GM18499 (cell line): ENCODE measurements around the gene GFRA1.

Experiments
- ATAC-seq: cut with Tn5 transposase; IDR thresholded peaks from one replicate; pipeline ENCODE4 v1.9.1; 2021; ENCODE audit warnings: moderate number of reproducible peaks; ENCODE audit not compliant: insufficient read depth, unreplicated experiment

The GFRA1 gene, protein sequence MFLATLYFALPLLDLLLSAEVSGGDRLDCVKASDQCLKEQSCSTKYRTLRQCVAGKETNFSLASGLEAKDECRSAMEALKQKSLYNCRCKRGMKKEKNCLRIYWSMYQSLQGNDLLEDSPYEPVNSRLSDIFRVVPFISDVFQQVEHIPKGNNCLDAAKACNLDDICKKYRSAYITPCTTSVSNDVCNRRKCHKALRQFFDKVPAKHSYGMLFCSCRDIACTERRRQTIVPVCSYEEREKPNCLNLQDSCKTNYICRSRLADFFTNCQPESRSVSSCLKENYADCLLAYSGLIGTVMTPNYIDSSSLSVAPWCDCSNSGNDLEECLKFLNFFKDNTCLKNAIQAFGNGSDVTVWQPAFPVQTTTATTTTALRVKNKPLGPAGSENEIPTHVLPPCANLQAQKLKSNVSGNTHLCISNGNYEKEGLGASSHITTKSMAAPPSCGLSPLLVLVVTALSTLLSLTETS

DNA sequence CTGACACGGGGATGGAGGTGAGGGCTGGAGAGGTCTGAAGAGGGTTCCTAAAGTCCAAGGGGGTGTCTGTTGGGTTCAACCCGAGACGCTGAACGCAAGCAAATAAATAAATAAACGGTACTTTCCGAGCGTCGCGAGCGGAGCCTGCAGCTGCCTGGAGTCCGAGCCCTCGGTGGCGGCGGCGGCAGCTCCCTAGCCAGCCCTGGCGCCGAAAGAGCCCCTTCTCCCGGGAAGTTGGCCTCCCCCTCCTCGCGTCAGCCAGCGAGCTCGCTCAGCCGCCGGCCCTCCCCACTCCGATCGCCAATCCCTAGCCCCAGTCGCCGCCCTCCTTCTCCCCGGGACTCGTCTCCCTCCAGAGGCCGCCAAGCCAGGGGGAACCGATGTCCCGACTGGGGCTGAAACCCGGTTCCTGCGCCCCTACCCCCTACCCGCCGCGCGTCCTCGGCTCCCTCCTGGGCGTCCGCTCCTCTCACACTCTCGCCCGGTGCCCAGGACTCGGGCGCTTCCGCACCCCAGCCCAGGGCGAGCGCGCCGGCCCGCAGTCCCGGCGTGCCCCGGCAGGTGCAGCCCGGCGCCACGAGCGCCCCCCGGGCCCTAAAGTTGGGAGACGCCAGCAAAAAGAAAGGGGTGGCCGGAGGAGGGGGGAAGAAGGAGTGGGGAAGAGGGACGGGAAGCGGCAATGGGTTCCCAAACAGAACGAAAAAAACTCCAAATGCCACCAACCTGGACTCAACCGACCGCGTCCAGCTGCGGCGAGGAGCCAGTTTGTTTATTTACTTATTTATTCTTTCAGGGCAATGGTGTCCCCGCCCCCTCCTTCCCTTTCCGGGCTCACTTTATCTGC lies at the start of gene GFRA1:
Gene GFRA1, minus strand, starts transcription at position 767 of the 844 bp plus-strand sequence. CDS start 1,177 bp downstream, outside the sequence.
- no peak for ATAC-seq

DNA sequence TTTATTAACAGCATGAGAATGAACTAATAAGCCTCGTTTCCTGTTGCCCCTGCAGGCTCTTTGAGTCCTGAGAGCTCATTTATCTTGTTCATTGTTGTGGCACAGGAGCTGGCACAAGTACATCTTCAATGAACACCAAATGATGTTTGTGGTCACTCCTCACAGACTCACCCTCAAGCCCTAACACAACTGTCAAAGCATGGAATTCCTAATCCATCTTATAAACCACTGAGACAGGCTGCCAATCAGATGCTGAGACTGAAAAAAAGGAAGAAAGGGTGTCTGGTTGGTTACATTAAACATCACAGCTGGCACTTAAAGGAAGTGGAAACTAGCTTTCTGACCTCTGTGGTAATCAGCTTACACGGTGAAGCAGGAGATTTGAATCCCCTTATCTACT lies 43.5 kb upstream of the GFRA1 start:
- ATAC-seq = no peak

DNA sequence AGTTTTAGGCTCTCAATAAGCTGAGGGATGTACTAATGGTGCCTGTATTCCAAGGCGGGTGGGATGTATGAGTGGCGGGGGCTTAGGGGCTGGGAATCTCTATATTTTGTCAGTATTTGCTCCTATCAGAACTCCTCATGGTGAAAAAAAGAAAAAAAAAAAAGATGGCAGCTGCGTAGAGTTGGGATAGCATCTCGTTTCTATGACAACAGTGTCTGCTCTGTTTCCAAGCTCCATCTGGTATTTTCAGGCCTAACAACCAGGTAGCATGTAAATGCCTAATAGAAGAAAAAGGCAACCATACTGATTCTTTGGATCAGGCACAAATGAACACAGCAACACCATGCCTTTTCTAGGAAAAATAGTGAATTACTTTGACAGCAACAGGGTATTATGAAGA lies 39.5 kb upstream of the GFRA1 start:
- ATAC-seq = no peak

DNA sequence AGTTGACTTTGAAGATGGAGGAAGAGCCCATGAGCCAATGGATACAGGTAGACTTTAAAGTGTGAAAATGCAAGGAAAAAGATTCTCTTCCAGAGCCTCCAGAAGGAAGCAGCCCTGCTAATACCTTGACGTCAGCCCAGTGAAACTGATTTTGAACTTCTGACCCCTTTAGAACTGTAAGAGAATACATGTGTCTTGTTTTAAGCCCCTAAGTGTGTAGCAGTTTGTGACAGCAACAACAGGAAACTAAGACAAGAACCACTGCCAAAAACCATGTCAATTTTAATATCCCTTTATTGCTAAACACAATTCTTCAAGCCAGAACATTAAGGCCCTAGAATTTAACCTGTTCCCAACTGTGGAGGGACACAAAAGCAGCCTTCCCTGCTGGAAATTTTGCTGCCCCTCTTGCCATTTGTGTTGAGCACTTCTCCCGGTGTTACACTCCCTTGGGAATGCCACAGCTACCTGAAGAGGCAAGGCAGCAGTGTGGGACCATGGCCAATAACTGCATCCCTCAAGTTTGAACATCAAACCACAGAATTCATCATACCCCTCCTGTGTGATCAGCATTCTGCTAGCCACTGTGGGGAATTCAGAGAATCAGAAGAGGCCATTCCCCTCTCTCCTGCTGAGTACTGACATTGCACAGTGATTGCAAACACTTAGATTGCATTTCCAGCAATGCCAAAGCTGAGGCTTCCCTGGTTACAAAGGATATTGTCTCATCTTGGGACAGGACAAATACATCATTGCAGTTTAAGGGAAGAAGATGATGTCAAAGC lies 38.9 kb upstream of the GFRA1 start:
- ATAC-seq = no peak

DNA sequence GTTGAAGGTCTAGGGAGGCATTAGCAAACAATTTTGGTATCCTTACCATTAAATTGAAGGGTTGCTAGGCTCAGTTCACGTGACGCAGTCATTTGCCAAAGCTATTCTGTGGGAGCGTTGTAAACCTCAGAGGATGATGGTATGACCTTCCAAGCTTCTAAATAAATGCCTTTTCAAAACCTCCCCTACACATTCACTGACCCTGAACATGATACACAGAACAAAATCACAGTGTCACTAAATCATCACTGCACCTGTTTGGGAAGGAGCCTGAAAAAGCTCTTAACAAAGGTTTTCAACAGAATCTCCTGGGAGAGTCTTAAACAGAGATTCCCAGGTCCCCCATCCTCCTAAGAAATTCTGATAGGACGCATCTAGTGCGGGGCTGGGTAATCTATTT lies 38.0 kb upstream of the GFRA1 start:
- no peak for ATAC-seq

DNA sequence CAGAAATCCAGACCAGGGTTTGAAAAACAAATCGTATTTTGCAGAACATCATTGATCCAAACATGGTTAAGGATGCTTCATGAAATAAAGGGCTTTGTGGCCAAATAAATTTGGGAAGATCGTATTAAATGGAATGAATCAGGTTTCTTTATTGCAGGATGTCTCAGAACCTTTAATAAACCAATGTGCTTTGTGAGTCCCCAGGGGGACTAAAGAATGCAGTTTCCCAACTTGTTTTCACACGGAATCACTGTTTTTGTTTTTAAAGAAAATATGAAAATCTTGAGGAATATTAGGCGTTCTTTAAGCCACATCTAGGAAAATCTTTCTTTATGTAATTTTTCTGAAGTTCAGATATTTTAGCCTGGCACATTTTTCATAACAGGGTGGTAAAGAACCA lies 34.4 kb upstream of the GFRA1 start:
- ATAC-seq = no peak

DNA sequence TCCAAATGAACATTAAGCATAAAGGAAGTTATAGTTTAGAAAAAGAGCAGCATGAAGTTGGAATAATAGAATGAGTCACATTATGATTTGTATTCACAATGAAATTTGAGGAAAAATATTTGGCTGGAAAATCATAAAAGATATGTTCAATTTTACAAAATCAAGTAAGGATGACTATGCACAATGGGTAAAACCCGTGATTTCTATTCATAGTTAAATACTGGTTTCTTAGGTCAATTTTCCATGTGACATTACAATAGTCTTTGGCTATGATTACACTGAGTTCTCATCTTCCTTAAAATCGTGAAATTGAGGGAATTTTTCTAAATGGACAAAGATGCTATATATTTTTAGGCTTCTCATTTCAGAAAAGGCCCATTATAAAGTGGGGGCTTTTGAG lies 33.8 kb upstream of the GFRA1 start:
- ATAC-seq = no peak

DNA sequence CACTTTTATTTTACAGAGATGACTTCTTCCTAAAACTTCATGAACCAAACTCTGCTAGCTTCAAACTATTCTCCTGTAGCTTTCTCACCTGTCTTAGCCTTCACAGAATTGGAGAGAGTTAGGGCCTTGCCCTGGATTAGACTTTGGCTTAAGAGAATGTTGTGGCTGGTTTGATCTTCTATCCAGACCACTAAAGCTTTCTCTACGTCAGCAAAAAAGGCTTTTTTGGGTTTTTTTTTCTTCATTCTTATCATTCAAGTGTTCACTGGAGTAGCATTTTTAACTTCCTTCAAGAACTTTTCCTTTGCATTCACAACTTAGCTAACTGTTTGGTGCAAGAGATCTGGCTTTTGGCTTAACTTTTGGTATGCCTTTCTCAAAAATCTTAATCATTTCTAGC lies 31.9 kb upstream of the GFRA1 start:
- ATAC-seq = no peak

DNA sequence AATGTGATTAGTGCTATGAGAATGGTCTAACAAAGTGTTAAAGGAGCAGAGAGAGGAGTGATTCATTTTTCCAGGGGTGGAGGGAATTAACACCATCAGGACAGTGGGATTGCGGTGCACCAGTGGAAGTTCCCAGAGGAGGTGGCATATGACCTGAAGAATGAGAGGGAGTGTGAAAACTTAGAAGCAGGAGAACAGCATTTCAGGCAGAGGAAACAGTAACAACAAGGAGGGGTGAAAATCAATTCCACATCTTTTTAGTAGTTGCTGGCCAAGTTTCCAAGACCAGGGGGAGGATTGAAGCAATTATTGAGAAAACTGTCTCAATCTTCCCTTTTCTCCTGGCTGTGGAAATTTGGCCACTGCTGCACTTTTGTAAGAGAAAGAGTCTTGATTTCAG lies 27.5 kb upstream of the GFRA1 start:
- ATAC-seq = no peak

DNA sequence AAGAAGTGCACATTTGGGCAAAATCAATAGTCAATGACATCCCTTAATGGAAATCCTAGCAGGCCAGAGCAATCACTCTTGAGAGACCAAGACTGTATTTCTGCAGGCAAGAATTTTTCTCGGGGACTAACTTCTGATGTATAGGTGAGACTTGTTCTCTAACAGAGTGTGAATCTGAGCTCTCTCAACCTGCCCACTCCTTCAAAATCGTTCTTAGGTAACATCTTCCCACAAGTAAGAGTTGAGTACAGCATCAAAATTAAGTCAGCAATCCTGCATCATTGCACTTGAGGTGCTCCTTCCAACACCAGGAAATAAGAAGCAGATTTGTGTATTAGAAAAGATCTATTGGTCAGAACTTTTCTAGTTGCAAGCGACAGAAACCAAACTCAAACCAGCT lies 25.6 kb upstream of the GFRA1 start:
- no peak for ATAC-seq

DNA sequence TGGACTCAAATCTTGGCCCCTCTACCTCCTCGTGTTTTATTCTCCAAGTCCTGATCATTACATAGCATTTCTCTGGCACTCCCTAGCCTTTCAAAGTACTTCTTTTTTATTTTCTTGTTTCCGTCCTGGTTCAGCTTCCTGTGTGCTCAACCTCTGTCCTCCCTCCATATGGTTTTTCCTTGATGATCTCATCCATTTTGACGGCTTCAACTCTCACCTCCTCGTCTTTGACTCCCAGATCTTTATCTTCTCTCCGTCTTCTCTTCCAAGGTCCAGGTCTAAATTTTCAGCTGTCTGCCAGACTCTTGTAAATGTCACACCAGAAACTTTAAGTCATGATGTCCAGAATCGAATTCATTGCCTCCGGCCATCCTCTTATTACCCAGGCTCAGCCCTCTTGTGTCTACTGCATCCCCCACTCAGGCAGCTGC lies 23.3 kb upstream of the GFRA1 start:
- ATAC-seq = no peak

DNA sequence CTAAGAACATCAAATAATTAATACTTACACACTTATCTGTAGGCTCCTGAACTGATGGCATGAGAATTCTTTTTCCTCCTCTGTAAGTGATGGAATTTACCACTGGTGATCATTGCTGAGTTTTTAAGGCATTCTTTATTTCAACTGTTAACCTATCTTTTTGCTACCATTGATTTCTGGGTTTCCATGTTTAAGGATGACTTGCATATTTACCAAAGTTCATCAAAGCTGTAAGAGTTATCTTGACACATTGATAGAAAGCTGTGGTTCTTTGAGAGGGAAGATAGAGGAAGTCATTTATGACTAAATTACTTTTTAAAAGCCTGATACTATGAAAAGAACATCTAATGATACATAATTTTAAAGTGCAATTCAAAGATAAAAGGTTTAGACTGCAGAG lies 19.5 kb upstream of the GFRA1 start:
- ATAC-seq = no peak

DNA sequence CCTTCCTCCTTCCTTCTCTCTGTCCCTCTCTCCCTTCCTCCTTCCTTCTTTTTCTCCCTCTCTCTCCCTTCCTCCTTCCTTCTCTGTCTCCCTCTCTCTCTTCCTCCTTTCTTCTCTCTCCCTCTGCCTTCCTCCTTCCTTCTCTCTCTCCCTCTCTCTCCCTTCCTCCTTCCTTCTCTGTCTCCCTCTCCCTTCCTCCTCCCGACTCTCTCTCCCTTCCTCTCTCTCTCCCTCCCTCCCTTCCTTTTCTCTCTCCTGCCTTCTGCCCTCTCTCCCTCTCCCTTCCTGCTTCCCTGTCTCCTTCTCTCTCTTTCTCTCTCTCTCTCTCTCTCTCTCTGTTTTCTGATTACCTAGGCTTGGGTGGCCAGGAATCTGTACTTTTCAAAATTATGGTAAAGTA lies 16.6 kb upstream of the GFRA1 start:
- no peak for ATAC-seq

DNA sequence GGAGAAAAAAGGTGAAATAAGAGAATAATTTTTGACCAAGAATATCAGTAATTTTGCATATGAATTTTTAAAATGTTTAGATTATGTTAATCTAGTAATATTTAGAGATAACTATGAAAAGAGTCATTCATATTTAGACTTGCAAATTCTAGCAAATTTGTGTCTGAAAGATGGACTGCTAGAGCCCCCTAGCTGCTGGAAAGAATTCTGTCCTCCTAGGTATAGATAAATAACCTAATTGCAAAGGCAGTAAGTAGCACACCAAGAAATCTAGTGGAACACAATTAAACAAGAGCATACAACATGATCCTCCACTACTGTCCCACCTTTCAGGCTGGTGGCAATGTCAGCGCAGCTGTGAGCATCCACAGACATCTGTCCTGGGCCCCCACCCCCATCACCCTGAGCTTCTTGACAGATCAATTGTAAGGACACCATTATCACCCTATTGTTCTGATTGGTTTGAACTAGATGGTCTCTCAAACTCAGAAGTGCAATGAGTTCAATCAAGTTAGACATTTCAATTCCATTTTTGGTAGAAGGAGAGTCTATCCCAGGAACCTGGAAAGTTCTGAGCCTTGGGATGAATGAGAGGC lies 15.0 kb upstream of the GFRA1 start:
- no peak for ATAC-seq

DNA sequence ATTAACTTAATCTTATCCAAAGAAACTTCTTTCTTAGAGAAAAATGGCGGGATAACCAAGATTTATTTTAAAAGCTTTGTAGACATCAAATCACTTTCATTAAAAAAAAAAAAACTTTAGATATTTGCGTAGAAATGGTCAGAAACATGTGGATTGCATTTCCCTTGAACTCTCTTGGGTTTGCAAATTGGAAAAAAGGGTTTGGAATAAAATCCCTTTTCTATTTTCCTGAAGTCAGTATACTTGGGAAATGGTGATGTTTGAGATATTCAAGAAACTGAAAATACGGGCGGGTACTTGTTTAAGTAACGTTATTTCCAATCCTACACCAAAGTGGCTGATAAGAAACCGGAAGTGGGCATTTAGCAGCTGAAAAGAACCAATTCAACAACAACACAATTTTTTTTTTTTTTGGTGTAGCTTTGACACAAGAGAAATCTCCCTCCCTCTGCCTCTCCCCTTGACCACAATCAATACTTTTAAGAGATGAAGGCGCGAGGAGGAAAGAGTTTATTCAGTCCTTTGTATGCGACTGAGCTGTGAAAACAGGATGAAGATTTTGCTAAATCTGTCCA lies 13.7 kb upstream of the GFRA1 start:
- ATAC-seq = no peak

DNA sequence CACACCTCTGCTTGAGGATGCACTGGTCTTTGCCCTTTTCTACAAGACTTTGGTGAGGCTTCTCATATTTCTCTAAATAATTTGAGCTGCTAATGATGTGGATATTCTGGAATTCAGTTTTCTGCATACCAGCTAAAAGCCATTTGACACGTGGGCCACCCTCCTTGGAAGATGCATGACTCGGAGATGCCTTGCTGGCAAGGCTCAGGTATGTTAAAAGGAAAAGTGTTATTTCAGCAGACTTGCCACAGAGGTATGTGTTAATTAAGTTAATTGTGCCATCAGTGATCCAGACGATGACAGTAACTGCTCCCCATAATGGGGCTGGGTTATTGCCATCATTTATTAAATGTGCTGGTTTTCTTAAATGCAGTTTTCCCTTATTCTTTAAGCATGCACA lies 8.8 kb upstream of the GFRA1 start:
- ATAC-seq = no peak

DNA sequence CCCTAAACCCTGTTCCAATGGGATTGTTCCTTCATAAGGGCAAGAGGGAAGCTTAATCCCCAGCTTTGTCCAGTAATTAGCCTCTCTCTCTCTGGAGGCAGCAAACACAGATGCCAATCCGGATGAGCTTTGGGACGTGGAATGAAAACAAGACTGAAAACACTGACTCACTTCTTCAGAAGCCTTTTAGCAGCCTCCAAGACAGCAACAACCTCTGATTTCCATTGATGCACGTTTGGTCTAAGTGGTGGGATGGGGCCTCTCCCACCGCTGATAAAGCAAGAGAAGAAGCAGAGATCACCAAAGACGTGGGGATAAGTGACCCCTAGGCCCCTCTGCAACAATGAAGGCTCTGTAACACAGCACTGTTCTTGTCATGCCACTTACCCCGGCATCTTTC lies 5.8 kb upstream of the GFRA1 start:
- no peak for ATAC-seq

DNA sequence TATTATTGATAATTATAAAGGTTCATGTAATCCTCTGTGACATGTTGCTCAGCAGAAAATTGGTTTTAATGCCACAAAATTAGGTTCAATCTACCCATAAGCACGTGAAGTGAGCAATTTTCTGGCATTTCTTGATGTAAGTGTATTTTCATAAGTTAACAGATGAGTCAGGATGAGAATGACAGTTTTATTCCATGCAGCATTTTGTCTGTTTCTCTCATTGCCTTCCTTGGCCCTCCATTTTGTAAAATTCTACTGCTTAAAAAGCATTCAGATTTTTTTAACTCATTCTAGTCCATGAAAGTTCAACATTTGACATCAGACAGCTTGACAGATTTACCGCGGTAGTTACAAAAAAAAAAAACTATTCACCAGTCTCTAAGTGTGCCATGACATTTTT lies 4.0 kb upstream of the GFRA1 start:
- ATAC-seq = no peak

DNA sequence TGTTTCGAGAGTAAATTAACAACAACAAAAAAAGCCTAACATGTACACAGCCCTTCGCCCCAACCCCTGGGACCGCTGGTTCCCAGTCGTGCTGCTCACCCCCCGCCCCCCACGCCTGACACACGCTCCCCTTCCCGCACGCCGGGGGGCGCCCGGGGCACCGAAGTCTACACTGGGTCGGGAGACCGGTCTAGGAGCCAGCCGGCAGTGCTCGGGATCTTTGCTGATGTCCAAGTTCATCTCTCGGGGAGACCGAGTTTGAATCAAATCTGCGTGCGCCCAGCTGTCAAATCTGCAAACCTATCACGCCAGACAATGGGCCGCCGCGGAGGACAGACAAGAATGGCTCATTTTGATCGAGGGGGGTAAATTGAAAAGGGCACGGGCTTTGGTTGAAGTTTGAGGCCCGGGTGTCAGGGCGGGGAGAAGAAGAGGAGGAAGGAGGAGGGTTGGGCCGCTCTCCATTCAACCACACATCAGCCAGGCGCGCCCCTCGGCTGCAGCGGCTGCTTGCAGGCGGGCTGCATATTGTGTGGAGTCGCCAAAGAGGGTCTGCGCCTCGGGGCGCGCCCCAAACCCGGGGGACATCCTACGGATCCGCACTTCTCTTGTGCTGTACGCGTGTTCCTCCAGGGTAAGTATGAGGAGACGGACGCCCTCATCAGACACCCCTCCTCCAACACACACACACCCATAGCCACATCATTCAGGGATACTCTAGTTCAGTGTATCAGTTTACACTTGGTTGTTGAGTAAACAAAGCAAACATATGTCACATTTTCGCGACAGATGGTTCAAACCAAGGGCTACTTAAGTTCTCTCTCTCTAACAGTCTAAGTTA lies 1.3 kb upstream of the GFRA1 start:
- ATAC-seq = no peak
